K562 (cell line): ENCODE measurements around the gene TUBB2A. TPM values are rescaled to one million over a fixed set of nuclear protein-coding genes. Genes with fewer than 3 reads are reported as not detected.

ENCODE experiments used
- ARID1B ChIP-seq: fragments of 450-650 bp; IDR thresholded peaks from 2 replicates; pipeline ENCODE4 v1.6.1; 2016; ENCODE audit warnings: antibody characterized with exemption, mild to moderate bottlenecking, inconsistent platforms
- ARID3A ChIP-seq: IDR thresholded peaks from 2 replicates; pipeline ENCODE4 v1.6.1; 2012; ENCODE audit warnings: low read depth, low read length, improper control_type of control experiment, borderline replicate concordance
- ASH1L ChIP-seq: fragments of 450-650 bp; IDR thresholded peaks from 2 replicates; pipeline ENCODE4 v1.6.1; 2018; ENCODE audit warnings: borderline replicate concordance, mild to moderate bottlenecking, low read depth; ENCODE audit not compliant: partially characterized antibody
- FOXJ2 ChIP-seq: fragments of 200-800 bp; sonication (Bioruptor generic); IDR thresholded peaks from 2 replicates; pipeline ENCODE4 v1.6.1; 2016; ENCODE audit warnings: missing genetic modification characterization, missing compliant biosample characterization
- HDAC6 ChIP-seq: IDR thresholded peaks from 2 replicates; pipeline ENCODE4 v1.6.1; 2012; ENCODE audit warnings: low read depth, mild to moderate bottlenecking, control low read depth, inconsistent platforms, low read length, moderate library complexity
- JUN ChIP-seq, 2 experiments: sonication (generic) in 1 of 2; formaldehyde crosslinking in 1 of 2; IDR thresholded peaks; 2 replicates each; pipeline versions ENCODE4 v1.6.1 to v1.8.0; 2012 to 2022; ENCODE audit warnings: borderline replicate concordance in 2 of 2, mild to moderate bottlenecking in 2 of 2, improper control_type of control experiment in 1 of 2, low read depth in 1 of 2, low read length in 1 of 2, missing genetic modification reagents in 1 of 2
- KDM4B ChIP-seq, 2 experiments: fragments of 450-650 bp in 1 of 2; sonication (generic) in 1 of 2; IDR thresholded peaks; 2 replicates each; pipeline ENCODE4 v1.6.1; 2016 to 2017; ENCODE audit warnings: borderline replicate concordance in 2 of 2, antibody characterized with exemption in 1 of 2, low read depth in 1 of 2, mild to moderate bottlenecking in 1 of 2
- MCM3 ChIP-seq: fragments of 450-650 bp; IDR thresholded peaks from 2 replicates; pipeline ENCODE4 v1.6.1; 2016
- MTF1 ChIP-seq: fragments of 250-450 bp; sonication (Bioruptor Pico); IDR thresholded peaks from 2 replicates; pipeline ENCODE4 v1.9.0; 2021; ENCODE audit warnings: moderate library complexity, mild to moderate bottlenecking, inconsistent platforms, borderline replicate concordance
- MXD1 ChIP-seq: fragments of 250-450 bp; sonication (Bioruptor Pico); IDR thresholded peaks from 2 replicates; pipeline ENCODE4 v1.8.0; 2021; ENCODE audit warnings: borderline replicate concordance, mild to moderate bottlenecking, moderate library complexity; ENCODE audit not compliant: poor library complexity, severe bottlenecking
- NR0B1 ChIP-seq: fragments of 450-650 bp; IDR thresholded peaks from one replicate; pipeline ENCODE4 v1.6.1; 2018; ENCODE audit warnings: mild to moderate bottlenecking, moderate library complexity; ENCODE audit not compliant: partially characterized antibody
- NUFIP1 ChIP-seq: fragments of 450-650 bp; IDR thresholded peaks from 2 replicates; pipeline ENCODE4 v1.6.1; 2018; ENCODE audit not compliant: partially characterized antibody
- PCBP1 ChIP-seq: fragments of 200-400 bp; formaldehyde crosslinking; IDR thresholded peaks from 2 replicates; pipeline ENCODE4 v1.6.1; 2018; ENCODE audit warnings: mild to moderate bottlenecking, low read depth, low read length; ENCODE audit not compliant: poor library complexity, severe bottlenecking
- POLR3A ChIP-seq: IDR thresholded peaks from 2 replicates; pipeline ENCODE4 v1.6.1; 2011; ENCODE audit warnings: borderline replicate concordance, mild to moderate bottlenecking, moderate library complexity; ENCODE audit not compliant: insufficient read length, insufficient read depth; ENCODE audit errors: extremely low read depth
- PREB ChIP-seq: sonication (generic); formaldehyde crosslinking; IDR thresholded peaks from 2 replicates; pipeline ENCODE4 v1.8.1; 2023; ENCODE audit warnings: mild to moderate bottlenecking, missing genetic modification reagents
- SMAD1 ChIP-seq: fragments of 150-350 bp; IDR thresholded peaks from 2 replicates; pipeline ENCODE4 v1.6.1; 2014; ENCODE audit warnings: low read length, low read depth; ENCODE audit not compliant: partially characterized antibody
- SNIP1 ChIP-seq: fragments of 450-650 bp; IDR thresholded peaks from 2 replicates; pipeline ENCODE4 v1.7.1; 2017; ENCODE audit warnings: low read depth, mild to moderate bottlenecking
- YBX1 ChIP-seq: fragments of 450-650 bp; IDR thresholded peaks from 2 replicates; pipeline ENCODE4 v1.7.1; 2016; ENCODE audit warnings: mild to moderate bottlenecking
- ZNF431 ChIP-seq: sonication (generic); formaldehyde crosslinking; IDR thresholded peaks from 2 replicates; pipeline ENCODE4 v1.8.0; 2022; ENCODE audit warnings: mild to moderate bottlenecking, missing genetic modification reagents
- ZNF511 ChIP-seq: sonication (generic); formaldehyde crosslinking; IDR thresholded peaks from 2 replicates; pipeline ENCODE4 v1.8.0; 2022; ENCODE audit warnings: mild to moderate bottlenecking, missing genetic modification reagents
- ZNF644 ChIP-seq: fragments of 200-800 bp; sonication (Bioruptor generic); IDR thresholded peaks from 2 replicates; pipeline ENCODE4 v1.6.1; 2016; ENCODE audit warnings: low read depth, missing genetic modification characterization, missing compliant biosample characterization
- ZZZ3 ChIP-seq: fragments of 450-650 bp; IDR thresholded peaks from 2 replicates; pipeline ENCODE4 v1.6.1; 2016; ENCODE audit warnings: antibody characterized with exemption, mild to moderate bottlenecking, moderate library complexity
- polyA plus RNA-seq, 8 experiments: library from polyadenylated mRNA; depleted of rRNA in 4 of 8; stranded (reverse) in 5 of 8; unstranded in 3 of 8; fragments of >200 nt; fragmentation: Nextera tagmentation in 2 of 8; fragmentation: Illumina TruSeq in 1 of 8; extraction: Ambion mirVana in 2 of 8; extraction: Trizol in 1 of 8; gene quantifications; 2 replicates each; pipeline versions ENCODE4 v1.2.1 to v1.2.3, GENCODE V29; 2011 to 2014; ENCODE audit warnings: inconsistent platforms in 1 of 8, missing spikeins in 1 of 8
- total RNA-seq, 7 experiments: library from RNA; depleted of rRNA in 6 of 7; stranded (reverse); fragments of >200 nt in 6 of 7; fragmentation: Illumina TruSeq in 2 of 7; extraction: Trizol in 2 of 7; gene quantifications; 2 replicates each; pipeline versions ENCODE4 v1.2.1 to v1.2.3, GENCODE V29; 2011 to 2021; ENCODE audit warnings: low replicate concordance in 1 of 7

Gene TUBB2A
- total and polyA plus RNA-seq, 9 of the 15 experiments (the other 6 are each of a cell fraction or from before 2014, with no cell fraction given): 3.6 to 92.1 (median 45.6) TPM

GRCh38 chr6:3118353-3119039 is 38.8 kb downstream of the TUBB2A start, which contains the start of gene BPHL (continued):
- TF ChIP-seq ARID3A (no peak), SMAD1 (no peak), ZNF431 (peak; percentile 66; the same call in 1 of the 2 replicates), NR0B1 (no peak), ZZZ3 (no peak), MXD1 (CRISPR knock-in tag) (peak; percentile 8), POLR3A (no peak), ARID1B (peak; percentile 16; the same call in 1 of the 2 replicates), SNIP1 (no peak), PCBP1 (peak; percentile 41), NUFIP1 (no peak), MCM3 (no peak), YBX1 (no peak), HDAC6 (no peak), PREB (CRISPR knock-in tag) (no peak), FOXJ2 (no peak), JUN (IDR thresholded peaks at IDR 0.05; ENCODE audit: borderline replicate concordance, low read depth, low read length) (no peak; the same call in 1 of the 2 replicates), JUN (CRISPR knock-in tag; IDR thresholded peaks at IDR 0.05; ENCODE audit: borderline replicate concordance) (no peak), ZNF511 (peak; percentile 71; the same call in 1 of the 2 replicates), KDM4B (IDR thresholded peaks at IDR 0.05; ENCODE audit: borderline replicate concordance in 2 of 2, low read depth in 1 of 2) (0 out of 4 replicates have a peak, but pooled peaks of 1 of the 2 experiments have one; percentile 23), MTF1 (no peak), ZNF644 (tag) (no peak), ASH1L (no peak)
